Activated CD8-positive, alpha-beta memory T cell treated with anti-CD3 and anti-CD28 coated beads, Interleukin-2, amount 50 U/mL, for 24 hours (primary cell): Measurements from ENCODE around the gene SEMA4D.

Experiments used
- DNase-seq: peaks from one replicate; pipeline ENCODE4 v3.0.0-alpha.2; 2020; ENCODE audit errors: extremely low read depth

Gene SEMA4D

DNA sequence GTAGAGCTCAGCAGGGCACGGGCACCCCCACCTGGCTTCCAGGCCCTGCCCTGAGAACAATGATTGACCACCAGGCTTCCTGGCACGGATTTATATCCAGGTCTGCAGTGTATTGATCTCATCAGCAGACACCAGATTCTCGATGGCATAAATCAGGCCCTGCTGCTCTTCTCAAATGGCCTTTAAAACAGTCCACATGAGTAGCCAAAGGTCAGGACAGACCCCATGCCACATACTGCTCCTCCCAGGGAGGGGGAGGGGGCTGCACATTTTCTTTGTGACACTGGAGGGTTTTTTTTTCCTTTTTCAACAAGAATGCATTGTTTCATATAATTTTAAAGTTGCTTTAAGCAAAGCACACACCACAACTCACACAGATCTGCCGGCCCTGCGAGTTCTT, 85.4 kb downstream of the SEMA4D start:
- DNase-seq, result no peak

DNA sequence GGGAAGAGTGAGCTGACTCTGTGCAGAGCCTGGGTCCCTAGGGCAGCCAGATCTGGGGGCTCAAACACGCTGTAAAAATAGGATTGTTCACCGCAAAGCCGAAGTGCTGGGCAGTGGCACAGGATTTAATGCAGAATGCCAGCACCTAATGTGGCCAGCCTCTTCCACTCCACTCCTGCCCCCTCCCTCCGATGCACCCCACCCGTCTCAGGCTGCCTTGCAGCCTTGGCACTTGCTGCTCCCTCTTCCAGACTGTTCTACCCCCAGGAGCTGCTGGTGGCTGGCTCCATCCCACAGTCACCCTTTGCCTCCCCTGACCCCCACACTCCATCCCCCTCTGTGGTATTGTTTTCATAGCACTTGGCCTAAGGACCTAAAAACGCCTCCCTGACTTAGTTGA, 86.2 kb downstream of the SEMA4D start:
- DNase-seq, result no peak

DNA sequence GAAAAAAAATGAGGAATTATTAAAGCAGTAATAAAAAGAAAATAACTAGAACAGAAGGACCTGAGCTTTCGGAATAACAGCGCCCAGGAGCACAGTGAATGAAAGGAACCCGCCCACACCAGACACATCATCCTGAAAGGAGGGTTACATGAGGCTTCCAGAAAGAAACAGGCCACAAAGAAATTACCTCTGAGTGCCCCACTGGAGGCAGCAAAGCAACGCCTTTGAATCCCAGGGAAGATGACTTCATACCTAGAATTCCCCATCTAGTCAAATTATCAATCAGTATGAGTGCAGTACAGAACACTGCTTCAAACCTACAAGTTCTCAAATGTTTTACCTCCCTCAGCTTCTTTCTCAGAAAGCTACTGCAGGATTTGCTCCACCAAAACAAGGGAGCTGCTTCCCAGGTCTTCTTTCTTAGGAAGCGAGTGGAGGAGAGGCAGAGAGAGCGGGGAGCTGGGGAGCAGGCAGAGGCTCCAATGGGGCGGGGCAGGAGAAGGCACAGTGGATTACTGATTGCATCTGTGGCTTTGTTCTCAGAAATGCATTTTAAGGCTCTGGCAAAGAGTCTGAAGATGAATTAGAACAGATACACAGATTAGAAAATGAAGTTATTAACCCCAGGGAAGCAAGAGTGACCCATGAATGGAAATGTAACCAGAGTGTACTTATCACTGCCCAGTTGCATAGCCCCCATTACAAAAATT, 87.1 kb downstream of the SEMA4D start:
- DNase-seq, result peak; percentile 39

DNA sequence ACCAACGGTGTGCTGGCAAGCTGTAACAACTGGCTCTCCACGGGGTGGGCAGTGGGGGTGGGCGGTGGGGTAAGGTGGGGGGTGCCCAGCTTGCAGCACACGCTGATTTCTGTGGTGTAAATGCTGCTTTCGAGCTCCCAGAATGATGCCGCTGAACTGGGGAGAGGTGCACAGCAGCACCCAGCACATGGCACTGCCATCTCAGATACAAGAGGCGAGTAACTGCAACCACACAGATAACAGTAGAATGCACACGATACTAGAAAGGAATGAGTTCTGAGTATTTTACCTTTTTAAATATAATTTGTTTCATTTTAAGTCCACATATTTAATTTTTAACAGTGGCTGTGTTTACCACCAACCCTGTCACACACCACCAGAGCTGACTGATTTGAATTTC, 87.9 kb downstream of the SEMA4D start:
- no peak for DNase-seq

DNA sequence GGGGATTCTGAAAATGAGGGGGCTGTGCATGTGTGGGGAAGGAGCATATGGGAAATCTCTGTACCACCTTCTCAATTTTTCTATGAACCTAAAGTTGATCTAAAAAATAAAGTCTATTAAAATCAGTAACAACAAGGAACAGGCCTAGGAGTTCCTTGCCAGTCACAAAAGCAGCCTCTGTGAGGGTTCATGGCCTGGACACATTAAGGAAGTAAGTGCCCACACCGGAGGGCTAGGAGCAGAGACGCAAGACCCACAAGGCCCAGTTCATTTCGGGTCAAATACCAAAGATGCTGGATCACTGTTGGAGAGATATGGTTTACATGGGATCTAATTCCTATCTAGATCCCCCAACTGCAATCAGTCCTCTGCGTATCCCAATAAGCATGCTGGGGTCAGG, 88.4 kb downstream of the SEMA4D start:
- DNase-seq, result no peak

DNA sequence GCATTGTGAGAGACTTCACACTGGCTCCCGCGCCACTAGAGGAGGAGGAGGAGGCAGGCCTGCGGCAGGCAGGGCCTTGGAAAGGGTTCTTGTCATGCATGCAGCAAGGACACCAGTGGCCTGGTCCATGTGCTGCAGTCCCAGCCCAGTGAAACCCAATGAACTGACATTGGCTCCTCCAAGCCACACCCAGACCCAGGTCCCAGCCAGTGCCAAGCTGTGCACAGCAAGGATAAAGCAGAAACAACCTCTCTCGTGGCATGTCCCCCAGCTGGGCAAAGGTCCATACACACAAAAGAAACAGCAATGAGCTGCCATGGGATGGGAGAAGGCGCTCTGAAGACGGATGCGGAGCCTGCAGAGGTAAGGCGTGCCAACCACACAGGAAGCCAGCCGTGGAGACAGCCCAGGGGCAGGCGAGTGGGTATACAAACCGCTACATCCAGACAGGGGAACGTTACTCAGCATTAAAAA, 89.2 kb downstream of the SEMA4D start:
- DNase-seq, result no peak

DNA sequence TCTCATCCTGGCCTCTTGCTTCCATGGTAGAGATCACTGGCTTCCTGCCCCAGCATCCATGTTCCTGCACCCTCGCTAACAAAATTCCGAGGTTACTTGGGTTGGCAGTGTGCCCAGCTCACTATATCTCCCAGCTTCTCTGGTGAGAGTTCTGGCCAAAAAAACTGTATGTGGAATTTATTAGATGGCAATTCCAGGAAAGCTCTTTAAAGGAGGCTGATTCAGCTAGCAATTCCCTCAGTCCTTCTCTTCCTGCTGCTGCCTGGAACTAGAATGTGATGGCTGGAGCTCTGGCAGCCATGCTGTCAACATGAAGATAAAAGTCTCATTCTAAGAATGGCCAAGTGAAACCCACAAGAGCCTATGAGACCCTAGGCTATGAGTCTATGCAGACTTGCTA, 90.8 kb downstream of the SEMA4D start:
- no peak for DNase-seq

DNA sequence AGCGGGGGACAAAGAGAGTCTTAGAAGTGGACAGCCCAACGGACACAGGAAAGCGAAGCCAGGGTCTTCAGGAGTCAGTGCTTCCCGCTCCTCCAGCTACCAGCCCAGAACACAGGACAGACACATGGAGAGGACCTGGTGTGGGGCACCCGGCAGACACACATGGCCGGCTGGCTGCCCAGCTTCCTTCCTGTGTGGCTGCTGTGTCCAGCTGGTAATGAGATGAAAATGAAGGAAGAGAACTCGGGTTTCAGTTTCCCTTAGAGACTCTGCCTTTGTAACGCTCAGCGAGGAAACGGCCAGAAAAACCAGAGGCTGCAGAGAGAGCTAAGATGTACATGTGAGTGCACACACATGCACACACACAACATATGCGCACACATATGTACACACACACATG, 92.1 kb downstream of the SEMA4D start:
- DNase-seq, result no peak

DNA sequence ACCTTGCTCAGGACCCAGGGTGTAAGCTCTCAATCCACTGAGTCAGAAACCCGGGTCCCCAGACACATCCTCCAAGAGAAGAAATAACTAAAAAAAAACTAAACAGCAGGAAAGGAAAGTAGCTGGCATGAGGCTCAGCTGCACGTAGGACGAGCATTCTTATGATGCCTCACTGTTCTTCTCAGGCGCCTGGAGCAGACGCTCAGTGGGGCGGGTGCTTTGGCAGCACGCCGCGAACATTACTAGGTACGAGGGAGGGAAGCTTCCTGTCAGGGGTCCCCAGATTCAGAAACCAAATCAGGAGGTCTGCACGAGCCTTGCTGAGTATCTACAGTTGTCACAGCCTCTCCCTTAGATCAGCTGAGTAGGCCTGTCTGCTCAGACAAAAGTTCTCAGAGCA, 93.8 kb downstream of the SEMA4D start:
- no peak for DNase-seq

DNA sequence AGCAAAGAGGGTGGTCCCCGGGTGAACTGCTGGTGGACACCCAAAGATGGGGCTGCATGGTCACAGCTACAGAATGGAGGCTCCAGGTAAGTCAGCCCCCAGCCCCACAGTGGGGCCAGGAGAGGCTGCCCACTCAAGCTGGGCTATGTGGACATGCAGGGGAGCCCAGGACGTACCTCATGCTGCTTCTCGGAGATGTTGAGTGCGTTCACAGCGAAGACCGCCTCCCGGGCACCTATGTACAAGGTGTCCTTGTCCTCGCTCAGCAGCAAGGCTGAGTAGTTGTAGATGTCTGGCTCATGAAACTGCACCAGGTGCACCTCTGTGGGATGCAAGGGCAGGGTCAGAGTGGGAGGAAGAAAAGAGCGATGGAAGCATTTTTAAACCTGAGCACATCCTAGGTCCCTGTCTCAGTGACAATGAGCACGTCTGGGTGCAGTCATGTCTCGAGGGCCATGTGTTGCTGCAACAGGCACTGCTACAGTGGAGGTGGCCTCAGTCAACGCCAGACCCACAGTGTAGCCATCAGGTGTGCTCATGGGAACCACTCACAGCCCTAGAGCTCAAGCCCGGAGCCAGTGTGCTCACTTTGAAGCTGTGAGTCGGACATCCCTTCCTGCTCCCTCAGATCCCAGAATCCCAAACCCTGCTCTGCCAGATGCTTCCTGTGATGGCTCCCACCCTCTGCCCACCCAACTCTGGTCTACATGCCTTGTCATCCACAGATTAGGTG, 95.1 kb downstream of the SEMA4D start:
- DNase-seq, result no peak

DNA sequence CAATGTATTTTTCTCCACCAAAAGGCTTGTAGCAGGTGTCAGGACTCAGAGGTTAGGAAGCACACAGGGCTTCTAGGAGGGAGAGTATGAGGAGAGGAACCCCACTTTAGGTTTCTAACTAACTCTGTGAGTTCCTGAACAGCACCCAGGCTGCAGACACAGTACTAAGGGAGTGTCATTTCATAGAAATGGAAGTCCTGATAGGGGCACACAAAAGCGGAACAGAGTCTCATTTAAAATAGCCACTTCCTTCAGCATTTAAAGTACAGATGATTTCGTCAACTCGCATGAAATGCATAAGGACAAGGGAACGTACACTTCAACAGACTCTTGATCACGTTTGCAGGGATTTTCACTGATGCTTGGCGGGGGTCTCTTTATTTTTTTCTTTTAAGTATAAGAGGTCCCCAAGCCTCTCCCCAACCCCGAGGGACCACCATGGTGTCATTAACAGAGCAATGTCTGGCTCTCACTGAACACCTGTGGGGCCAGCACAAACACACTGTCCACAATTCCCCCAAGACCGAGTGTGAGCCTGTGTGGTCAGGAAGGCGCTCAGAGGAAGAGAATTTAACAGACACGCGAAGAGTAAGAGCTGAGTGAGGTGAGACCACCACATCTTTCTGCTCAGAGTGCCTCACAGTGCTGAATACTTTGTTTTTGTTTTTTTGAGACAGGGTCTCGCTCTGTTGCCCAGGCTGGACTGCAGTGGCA, 97.4 kb downstream of the SEMA4D start:
- DNase-seq, result no peak

DNA sequence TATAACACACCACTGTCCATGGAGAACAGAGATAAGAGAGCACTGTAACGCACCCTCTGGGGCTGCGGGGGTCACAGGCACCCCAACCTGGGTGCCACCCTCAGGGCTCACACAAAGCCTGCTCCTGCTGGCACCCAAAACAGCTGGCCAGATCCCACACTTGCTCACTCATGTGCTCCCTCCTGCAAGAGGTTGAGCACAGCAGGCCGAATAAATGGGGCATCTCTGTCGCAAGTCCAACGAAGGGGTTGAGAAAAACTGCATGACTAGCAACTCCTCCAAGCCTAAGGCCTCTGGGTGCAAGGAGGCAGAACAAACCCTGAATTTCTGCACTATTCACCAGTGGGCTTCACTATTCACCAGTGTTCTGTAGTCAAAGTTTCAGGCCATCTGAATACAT, 99.3 kb downstream of the SEMA4D start:
- DNase-seq, result no peak

DNA sequence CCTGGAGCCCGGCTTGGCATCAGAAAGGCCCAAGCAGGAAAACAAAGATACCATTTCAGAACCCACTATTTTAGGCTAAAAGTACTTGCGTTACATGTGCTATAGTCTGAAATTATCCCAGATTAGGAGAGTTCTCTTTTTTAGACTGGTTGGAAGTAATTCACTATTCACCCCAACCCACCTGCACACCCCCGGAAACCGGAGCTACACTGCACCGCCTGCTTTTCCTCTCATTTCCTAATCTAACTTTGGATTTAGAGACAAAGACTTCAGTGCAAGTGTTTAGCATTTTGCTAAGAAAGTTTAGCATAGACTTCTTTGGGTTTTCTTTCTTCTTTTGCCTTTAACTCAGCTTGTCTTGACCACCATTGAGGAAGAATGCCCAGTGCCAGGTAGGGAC, 100.4 kb downstream of the SEMA4D start:
- DNase-seq, result no peak

DNA sequence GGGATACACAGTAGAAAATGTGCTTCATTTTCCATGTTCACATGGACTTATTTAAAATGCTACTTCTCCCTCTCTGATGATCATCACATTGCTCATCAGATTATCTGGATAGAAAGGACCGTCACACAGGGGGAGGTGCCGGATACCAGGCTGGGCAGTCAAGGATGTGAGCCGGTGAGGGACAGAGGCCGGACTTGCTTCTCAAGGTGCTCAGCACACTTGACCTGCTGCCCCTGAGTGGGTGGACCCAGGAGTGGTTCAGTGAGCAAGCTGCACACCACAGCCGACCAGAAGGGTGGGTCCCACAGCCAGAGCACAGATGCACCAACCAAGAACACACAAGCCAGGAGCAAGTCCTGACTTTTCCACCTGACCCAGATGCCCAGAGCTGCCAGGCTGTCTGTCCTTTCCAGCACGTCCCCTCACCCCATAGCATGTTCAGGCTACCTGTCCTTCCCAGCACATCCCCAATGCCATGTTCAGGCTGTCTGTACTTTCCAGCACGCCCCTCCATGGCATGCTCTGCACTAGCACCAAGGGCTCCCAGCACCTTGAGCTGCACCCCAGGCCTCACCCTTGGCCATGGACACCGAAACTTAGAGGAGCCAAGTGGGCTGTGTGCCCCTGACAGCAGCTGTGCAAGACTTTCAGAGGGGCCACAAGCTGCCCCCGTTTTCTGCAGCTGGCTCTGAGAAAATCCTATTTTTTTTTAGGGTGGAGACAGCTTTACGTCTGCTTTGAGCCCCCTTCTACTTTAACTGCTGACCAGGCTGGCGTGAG, 101.8 kb downstream of the SEMA4D start:
- DNase-seq, result no peak

DNA sequence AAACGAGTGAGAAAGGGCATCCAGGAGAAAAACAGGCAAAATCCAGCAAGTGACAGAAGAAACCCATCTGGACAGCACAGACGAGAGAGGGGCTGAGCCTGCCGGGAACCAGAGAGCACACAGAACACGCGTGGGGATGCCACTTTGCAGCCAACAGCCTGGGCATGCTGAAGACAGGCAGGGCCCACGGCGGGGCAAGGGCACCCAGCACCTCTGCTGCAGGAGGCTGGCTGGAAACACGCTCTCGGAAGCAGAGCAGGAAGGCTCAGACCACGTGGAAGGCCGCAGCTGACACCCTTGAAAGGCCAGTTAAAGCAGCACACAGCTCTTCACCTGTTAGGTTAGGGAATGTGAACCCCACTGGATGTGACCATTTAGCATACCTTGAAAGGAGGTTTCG, 103.5 kb downstream of the SEMA4D start:
- no peak for DNase-seq

DNA sequence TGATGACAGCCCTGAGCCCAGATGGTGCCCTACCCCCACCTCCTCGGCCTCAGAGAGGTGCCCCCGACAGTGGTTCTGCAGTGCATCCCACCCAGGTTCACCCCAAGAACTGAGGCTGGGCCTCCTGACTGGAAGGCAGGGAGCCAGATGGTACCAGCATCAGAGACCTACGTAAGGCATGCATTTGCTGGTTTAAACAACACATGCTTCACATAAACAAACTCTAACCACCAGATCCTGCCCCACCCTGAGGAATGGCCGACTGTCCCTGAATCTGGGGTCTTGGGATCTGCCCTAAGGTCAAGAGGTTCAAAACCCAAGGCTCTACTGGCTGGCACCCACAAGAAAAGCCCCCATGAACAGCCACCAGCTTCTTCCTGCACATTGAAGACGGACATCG, 106.3 kb downstream of the SEMA4D start:
- no peak for DNase-seq

DNA sequence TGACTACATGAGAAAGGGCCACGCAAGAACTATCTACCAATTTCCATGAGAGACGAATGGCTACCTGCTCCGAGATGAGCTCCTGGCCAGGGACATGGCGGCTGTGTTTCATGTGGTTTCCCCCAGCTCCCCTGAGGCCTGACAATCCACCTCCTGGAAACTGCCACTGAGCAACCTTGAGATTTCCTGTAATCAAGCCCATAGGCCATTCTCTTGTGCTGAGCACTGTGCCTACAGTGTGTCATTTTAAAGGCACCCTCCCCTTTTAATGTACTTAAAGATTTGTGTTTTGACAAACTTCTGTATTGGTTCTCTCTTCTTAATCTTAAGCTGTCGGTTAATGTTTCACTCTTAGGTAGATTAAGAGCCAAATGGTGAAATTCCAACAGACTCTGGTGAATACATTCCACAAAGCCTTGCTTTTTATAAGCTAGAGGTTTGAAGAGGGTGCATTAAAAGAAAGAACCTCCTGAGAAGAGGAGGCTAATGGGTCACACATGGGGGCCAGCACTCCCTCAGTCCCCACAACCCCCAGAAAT, 107.3 kb downstream of the SEMA4D start:
- no peak for DNase-seq

DNA sequence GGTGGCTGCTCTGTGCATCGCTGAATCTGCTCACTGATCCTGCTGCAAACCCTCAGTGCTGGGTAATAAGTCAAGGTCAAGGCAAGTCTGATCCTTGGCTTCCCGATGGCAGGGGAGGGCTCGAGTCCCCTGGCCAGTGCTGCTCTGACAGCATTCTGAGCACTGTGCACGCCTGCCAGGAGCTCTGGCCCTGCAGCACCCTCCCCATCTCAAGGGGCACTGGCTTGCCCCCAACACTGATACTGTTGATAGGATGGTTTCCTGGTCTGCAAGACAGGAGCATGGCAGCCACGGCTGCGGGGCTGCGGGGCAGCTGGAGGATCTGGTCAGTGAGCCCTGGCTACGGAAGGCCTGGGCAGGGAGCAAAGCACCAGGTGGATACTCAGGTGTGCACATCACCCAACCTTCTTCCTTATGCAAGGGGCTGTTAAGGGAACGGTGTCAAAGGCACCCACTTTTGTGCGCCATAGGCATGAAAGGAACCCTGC, 107.8 kb downstream of the SEMA4D start:
- no peak for DNase-seq

DNA sequence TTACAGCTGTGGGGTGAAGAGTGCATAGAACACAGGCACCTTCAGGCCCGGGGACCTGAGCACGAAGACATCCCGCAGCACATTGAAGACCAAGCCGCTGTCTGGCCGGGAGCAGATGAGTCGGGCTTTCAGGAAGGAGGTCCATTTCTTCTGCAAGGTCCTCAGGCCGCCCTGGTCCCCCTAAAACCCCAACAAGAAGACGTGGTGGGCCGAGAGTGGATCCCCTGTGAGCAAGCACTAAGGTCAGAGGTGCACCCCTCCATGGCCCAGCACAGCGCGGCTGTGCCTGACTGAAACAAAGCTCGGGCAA, 109.1 kb downstream of the SEMA4D start:
- DNase-seq, result no peak

DNA sequence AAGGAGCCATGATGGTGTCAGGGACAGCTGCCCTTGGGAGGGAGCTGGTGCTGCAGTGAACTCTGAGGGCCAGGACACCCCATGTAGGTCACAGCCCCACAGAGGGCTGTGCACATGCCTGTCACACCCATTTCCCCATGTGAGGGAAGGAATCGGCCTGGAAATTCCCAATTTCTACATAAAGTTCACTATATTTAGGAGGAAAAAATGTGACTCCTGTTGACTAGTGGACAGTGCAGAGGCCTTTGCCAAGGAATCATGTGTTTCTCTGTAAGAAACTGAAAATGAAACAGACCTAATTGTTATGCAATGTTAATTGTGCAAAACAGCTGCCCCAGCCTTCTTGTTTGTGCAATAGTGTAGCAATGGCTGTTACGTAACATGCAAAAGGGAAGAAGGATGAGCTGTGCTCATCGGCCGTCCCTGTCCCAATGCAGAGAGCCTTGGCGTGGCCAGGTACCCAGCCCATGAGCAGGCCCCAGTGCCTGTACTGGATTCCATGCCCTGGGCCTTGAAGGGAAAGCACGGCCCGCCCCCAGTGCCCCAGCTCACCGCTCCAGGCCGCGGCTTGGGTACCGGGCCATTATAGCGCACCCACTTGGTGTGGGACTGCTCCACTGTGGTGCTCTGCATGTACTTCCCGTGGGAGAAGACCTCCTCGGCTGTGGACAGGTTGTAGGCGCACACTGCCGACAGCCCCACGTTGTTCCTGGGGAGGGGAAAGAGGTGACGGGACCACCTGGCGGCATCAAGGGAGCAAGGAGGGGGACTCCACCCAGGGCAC, 109.6 kb downstream of the SEMA4D start:
- no peak for DNase-seq
